MCF 10A (cell line): ENCODE data around the gene SLC51A. TPM values are rescaled to one million over a fixed set of nuclear protein-coding genes. Genes with fewer than 3 reads are reported as not detected.

Experiments
- BruUV-seq: library from RNA; stranded (reverse); fragments of 400-500 nt; replicated peaks from 2 replicates; lab custom pipeline; 2021; lab: Mats Ljungman, UMichigan
- CTCF ChIA-PET: fragments of 300-600 bp; sonication (Branson Sonifier 250); formaldehyde crosslinking; extraction: SDS; loops from one replicate; lab custom pipeline; 2021; ENCODE audit warnings: antibody characterized with exemption, inconsistent platforms; lab: Yijun Ruan, JAX
- POLR2A ChIA-PET: fragments of 300-600, 350-650 bp; sonication (Branson Sonifier 250); formaldehyde crosslinking; extraction: SDS; loops from one replicate; lab custom pipeline; 2020; ENCODE audit warnings: antibody characterized with exemption, inconsistent platforms; lab: Yijun Ruan, JAX
- DNase-seq: peaks from one replicate; pipeline ENCODE4 v3.0.0-alpha.2; 2018; ENCODE audit not compliant: unreplicated experiment
- H3K27ac Mint-ChIP-seq: one replicate; pipeline ENCODE4 v1.8.0; 2022; ENCODE audit warnings: mild to moderate bottlenecking, low read depth, mixed read lengths; ENCODE audit not compliant: unreplicated experiment
- H3K27me3 Mint-ChIP-seq: one replicate; pipeline ENCODE4 v1.8.0; 2022; ENCODE audit warnings: mixed read lengths; ENCODE audit not compliant: insufficient read depth, unreplicated experiment
- H3K36me3 Mint-ChIP-seq: one replicate; pipeline ENCODE4 v1.8.0; 2022; ENCODE audit warnings: mild to moderate bottlenecking, moderate library complexity, mixed read lengths; ENCODE audit not compliant: insufficient read depth, unreplicated experiment
- H3K4me1 Mint-ChIP-seq: one replicate; pipeline ENCODE4 v1.8.0; 2022; ENCODE audit warnings: mixed read lengths; ENCODE audit not compliant: insufficient read depth, unreplicated experiment
- H3K4me3 Mint-ChIP-seq: one replicate; pipeline ENCODE4 v1.8.0; 2022; ENCODE audit warnings: mild to moderate bottlenecking, moderate library complexity, mixed read lengths; ENCODE audit not compliant: unreplicated experiment
- H3K9me3 Mint-ChIP-seq: one replicate; pipeline ENCODE4 v1.8.0; 2022; ENCODE audit warnings: mixed read lengths; ENCODE audit not compliant: unreplicated experiment
- intact Hi-C: fragments of 100-400 bp; cut with micrococcal nuclease; formaldehyde crosslinking; loops from 2 replicates; pipeline ENCODE4 v1.14.1; 2022
- total RNA-seq: library from RNA; stranded (reverse); gene quantifications from 2 replicates; pipeline ENCODE4 v1.2.3, GENCODE V29; 2022
- TF ChIP-seq, protein P1 (sequence below): fragments of 200-600 bp; IDR thresholded peaks from one replicate; pipeline ENCODE4 v1.8.0; 2022; ENCODE audit warnings: antibody characterized with exemption, mild to moderate bottlenecking; ENCODE audit not compliant: unreplicated experiment

The SLC51A gene
- total RNA-seq, 1 experiment from 2014 or later = not detected

DNA sequence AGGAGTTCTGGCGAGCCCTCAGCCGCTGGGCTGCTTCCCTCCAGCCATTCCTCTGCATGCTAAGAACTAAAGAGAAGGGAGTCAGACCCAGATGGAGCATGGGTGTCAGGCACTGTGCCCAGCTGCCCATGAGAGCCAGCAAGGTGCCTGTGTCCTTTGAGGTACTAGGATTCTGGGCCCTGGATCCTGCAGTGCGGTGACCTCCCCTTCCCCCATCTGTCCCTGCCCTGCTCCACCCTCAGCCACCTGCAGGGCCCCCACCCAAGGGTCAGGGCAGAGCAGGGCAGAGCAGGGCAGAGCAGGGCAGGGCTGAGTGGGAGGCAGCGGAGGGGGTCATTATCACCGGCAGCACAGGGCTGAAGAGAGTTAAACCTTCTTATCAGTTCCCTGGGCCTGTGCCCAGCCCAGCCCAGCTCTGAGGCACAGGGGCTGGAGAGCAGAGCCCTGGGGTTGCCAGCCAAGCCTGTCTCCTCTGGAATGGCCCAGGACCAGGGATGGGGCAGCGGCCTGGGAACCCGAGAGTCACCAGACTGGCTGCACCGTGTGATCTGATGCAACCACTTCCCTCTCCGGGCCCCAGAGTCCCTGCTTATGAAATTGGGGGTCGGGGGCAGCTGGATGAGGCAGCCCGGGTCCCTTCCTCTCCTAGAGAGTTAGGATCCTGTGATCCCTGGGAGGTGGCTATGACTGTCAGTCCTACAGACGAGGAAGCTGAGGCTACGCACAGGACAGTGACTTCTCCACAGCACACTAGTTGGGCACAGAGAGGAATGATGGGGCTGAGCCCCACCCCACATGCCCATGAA, 22.4 kb upstream of the SLC51A start:
- H3K4me1 Mint-ChIP-seq = no peaks in the 10 kb centered on the region

DNA sequence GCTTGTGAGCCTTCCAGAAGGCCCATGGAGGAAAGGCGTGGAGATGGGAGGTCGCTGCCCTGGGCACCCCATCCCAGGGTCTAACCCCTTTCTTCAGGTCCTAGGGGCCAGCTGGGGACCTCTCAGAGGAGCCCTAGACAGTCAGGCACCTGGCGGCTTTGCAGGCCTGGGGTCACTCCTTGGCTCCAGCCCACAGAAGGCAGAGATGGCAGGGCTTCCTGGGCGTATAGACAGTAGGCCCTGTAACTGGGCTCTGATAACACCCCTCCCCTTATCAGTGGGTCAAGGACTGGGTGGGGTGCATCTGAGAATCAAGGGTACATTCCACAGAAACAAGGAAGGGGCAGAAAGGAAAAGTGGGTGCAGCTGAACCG, 21.8 kb upstream of the SLC51A start:
- no peaks in the 10 kb centered on the region for H3K36me3 Mint-ChIP-seq
- no peak overlapping the region for H3K27ac Mint-ChIP-seq
- TF ChIP-seq, protein P1, sequence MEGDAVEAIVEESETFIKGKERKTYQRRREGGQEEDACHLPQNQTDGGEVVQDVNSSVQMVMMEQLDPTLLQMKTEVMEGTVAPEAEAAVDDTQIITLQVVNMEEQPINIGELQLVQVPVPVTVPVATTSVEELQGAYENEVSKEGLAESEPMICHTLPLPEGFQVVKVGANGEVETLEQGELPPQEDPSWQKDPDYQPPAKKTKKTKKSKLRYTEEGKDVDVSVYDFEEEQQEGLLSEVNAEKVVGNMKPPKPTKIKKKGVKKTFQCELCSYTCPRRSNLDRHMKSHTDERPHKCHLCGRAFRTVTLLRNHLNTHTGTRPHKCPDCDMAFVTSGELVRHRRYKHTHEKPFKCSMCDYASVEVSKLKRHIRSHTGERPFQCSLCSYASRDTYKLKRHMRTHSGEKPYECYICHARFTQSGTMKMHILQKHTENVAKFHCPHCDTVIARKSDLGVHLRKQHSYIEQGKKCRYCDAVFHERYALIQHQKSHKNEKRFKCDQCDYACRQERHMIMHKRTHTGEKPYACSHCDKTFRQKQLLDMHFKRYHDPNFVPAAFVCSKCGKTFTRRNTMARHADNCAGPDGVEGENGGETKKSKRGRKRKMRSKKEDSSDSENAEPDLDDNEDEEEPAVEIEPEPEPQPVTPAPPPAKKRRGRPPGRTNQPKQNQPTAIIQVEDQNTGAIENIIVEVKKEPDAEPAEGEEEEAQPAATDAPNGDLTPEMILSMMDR = no peak
- no peaks in the 10 kb centered on the region for H3K27me3 Mint-ChIP-seq
- no peaks in the 10 kb centered on the region for H3K4me1 Mint-ChIP-seq
- no TSS peak for BruUV-seq
- no peak for DNase-seq
- ChIA-PET POLR2A (no interaction called here), CTCF (interaction anchor here (0.7 to 8.1 kb wide), 2 partner anchors 121 to 810 kb away, joined by 3 to 171 read pairs; no protein-coding TSS in a partner anchor)
- H3K4me3 Mint-ChIP-seq = no peak overlapping the region
- intact Hi-C loops = no loop called here
- H3K9me3 Mint-ChIP-seq = no peaks in the 10 kb centered on the region

More for the DNA sequence above, 22.4 kb upstream of the SLC51A start:
- TF ChIP-seq, protein P1 = no peak
- Mint-ChIP-seq H3K4me3 (no peak overlapping the region), H3K36me3 (no peaks in the 10 kb centered on the region), H3K27me3 (no peaks in the 10 kb centered on the region), H3K9me3 (no peaks in the 10 kb centered on the region), H3K27ac (no peak overlapping the region)
- ChIA-PET POLR2A (no interaction called here), CTCF (interaction anchor here (0.7 to 8.1 kb wide), 3 partner anchors 52 to 811 kb away, joined by 3 to 171 read pairs (median 3); no protein-coding TSS in a partner anchor)
- no peak for DNase-seq
- intact Hi-C loops = no loop called here
- no TSS peak for BruUV-seq

DNA sequence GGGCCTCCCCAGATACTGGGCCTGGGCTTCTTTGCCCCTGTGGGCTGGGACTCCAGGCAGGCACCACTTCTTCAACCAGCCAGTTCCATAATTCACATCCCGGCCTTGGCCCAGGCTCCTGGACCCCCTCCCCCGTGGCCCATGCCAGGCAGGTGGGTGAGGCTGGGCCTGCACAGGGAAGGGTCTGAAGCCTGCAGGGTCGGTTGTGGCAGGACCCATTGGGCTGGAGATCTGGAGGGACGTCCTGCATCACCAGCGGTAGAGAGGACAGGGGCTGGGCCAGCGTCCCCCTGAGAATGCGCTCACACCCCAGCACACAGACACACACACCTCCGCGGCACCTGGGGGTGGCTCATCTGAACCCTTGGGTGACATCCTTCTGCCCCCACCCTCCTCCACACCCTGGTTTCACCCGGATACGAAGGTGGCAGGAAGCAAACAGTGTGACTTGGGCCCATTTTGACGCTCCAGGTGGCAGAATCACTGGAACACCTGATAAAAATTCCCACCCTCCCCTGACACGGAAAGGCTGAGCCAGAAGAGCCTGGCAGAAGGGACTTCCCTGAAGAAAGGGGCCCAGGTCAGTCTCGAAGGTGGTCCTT, 20.6 kb upstream of the SLC51A start:
- H3K4me3 Mint-ChIP-seq = no peak overlapping the region
- ChIA-PET CTCF (interaction anchor here (0.6 to 8.1 kb wide), 9 partner anchors 24 to 396 kb away, joined by 3 to 171 read pairs (median 4); no protein-coding TSS in a partner anchor), POLR2A (interaction anchor here (0.7 to 1.8 kb wide), 2 partner anchors 116 to 124 kb away, joined by 3 to 4 read pairs; no protein-coding TSS in a partner anchor)
- H3K36me3 Mint-ChIP-seq = no peaks in the 10 kb centered on the region
- DNase-seq = no peak
- no peaks in the 10 kb centered on the region for H3K4me1 Mint-ChIP-seq
- no peak overlapping the region for H3K27ac Mint-ChIP-seq
- H3K27me3 Mint-ChIP-seq = no peaks in the 10 kb centered on the region
- no peaks in the 10 kb centered on the region for H3K9me3 Mint-ChIP-seq
- TF ChIP-seq, protein P1 = no peak
- BruUV-seq = no TSS peak
- intact Hi-C loops = loop anchor here (1.0 to 2.0 kb wide), 2 partner anchors 122 to 169 kb away; no protein-coding TSS in a partner anchor

DNA sequence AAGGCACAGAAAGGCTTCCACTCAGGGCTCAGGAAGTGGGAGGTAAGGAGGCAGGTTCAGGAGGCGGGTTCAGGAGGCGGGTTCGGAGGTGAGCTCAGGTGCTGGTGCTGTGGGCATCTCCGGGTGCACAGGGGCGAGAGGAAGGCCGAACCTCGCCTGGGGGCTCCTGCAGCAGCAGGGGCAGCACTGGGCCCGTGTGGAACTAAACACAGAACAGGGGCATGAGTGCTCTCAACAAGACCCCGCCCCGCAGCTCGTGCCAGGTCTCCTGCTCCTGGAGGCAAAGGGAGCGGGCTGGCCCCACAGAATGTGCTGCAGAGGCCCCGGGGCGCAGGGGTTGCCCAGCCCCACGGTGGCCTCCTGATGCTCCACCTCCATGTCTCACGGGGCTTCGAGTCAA, 18.8 kb upstream of the SLC51A start:
- Mint-ChIP-seq H3K4me1 (no peaks in the 10 kb centered on the region), H3K4me3 (no peak overlapping the region), H3K27ac (no peak overlapping the region), H3K27me3 (no peaks in the 10 kb centered on the region), H3K9me3 (no peaks in the 10 kb centered on the region), H3K36me3 (no peaks in the 10 kb centered on the region)
- intact Hi-C loops = loop anchor here (2.0 kb wide), 1 partner anchor 171 kb away; no protein-coding TSS in a partner anchor
- CTCF ChIA-PET = interaction anchor here (0.6 to 8.1 kb wide), 13 partner anchors 10 to 327 kb away, joined by 3 to 171 read pairs (median 5); no protein-coding TSS in a partner anchor
- POLR2A ChIA-PET = interaction anchor here (1.8 kb wide), 1 partner anchor 117 kb away, joined by 4 read pairs; no protein-coding TSS in a partner anchor
- DNase-seq = no peak
- TF ChIP-seq, protein P1 = no peak
- no TSS peak for BruUV-seq
